Brain microvascular endothelial cell (primary cell): ENCODE results near the gene PEPD.

Source experiments
- DNase-seq: peaks from one replicate; pipeline ENCODE4 v3.0.0-alpha.2; 2020
- H3K27ac ChIP-seq: fragments of 250-450 bp; sonication (Bioruptor Pico); 2 replicates; pipeline ENCODE4 v1.5.1; 2020; ENCODE audit warnings: mild to moderate bottlenecking, moderate library complexity
- H3K27me3 ChIP-seq: fragments of 250-450 bp; sonication (Bioruptor Pico); replicated peaks from 2 replicates; pipeline ENCODE4 v1.5.1; 2020; ENCODE audit warnings: mild to moderate bottlenecking
- H3K36me3 ChIP-seq: fragments of 250-450 bp; sonication (Bioruptor Pico); replicated peaks from 2 replicates; pipeline ENCODE4 v1.5.1; 2020; ENCODE audit warnings: mild to moderate bottlenecking
- H3K4me3 ChIP-seq: 2 replicates; pipeline ENCODE4 v1.5.1; 2011; ENCODE audit warnings: low read depth, mild to moderate bottlenecking, control low read depth, low read length, moderate library complexity
- CTCF ChIP-seq: IDR thresholded peaks from 2 replicates; pipeline ENCODE4 v1.5.1; 2011; ENCODE audit warnings: low read depth, mild to moderate bottlenecking, moderate library complexity, low read length, control low read depth, inconsistent platforms; ENCODE audit errors: missing control alignments
- in situ Hi-C: cut with HindIII; loops from 2 replicates; pipeline ENCODE4 v1.10.0; 2017; ENCODE audit warnings: low sequenced_read_pairs, low pct_ligation_motif_present

The PEPD gene

GRCh38 chr19:33465371-33465770 lies 56.2 kb downstream of the PEPD start:
- no peak for DNase-seq
- TF ChIP-seq CTCF: no peak
- no peak overlapping the region for H3K27ac ChIP-seq
- in situ Hi-C loops: no loop called here
- no peaks in the 10 kb centered on the region for H3K27me3 ChIP-seq
- H3K4me3 ChIP-seq: no peak overlapping the region
- no peaks in the 10 kb centered on the region for H3K36me3 ChIP-seq

GRCh38 chr19:33464733-33465115 lies 56.9 kb downstream of the PEPD start:
- Histone ChIP-seq H3K27ac (no peak overlapping the region), H3K4me3 (no peak overlapping the region), H3K27me3 (no peaks in the 10 kb centered on the region), H3K36me3 (no peaks in the 10 kb centered on the region)
- in situ Hi-C loops: no loop called here
- no peak for TF ChIP-seq CTCF
- no peak for DNase-seq

- no peaks in the 10 kb centered on the region for H3K36me3 ChIP-seq
- no peak for DNase-seq
- no peak overlapping the region for H3K27ac ChIP-seq
- TF ChIP-seq CTCF: no peak
- no peaks in the 10 kb centered on the region for H3K27me3 ChIP-seq
- no peak overlapping the region for H3K4me3 ChIP-seq
- in situ Hi-C loops: no loop called here
These were observed 57.4 kb downstream of the PEPD start for GRCh38 chr19:33464010-33464732.

- H3K4me3 ChIP-seq: no peak overlapping the region
- no peak for DNase-seq
- H3K27me3 ChIP-seq: no peaks in the 10 kb centered on the region
- H3K36me3 ChIP-seq: no peaks in the 10 kb centered on the region
- no peak overlapping the region for H3K27ac ChIP-seq
- no peak for TF ChIP-seq CTCF
- in situ Hi-C loops: no loop called here
These were observed 58.4 kb downstream of the PEPD start for GRCh38 chr19:33463199-33463598.

GRCh38 chr19:33462112-33462791 lies 59.3 kb downstream of the PEPD start:
- DNase-seq: no peak
- no peak for TF ChIP-seq CTCF

More at GRCh38 chr19:33462112-33462791, 59.3 kb downstream of the PEPD start:
- Histone ChIP-seq H3K27me3 (no peaks in the 10 kb centered on the region), H3K27ac (no peak overlapping the region), H3K4me3 (no peak overlapping the region), H3K36me3 (no peaks in the 10 kb centered on the region)
- in situ Hi-C loops: no loop called here
